Keratinocyte (primary cell): ENCODE results near the gene ACAD9.

Source experiments
- EZH2 ChIP-seq: IDR thresholded peaks from one replicate; pipeline ENCODE4 v1.6.1; 2012; ENCODE audit warnings: inconsistent platforms, mild to moderate bottlenecking, low read length, moderate library complexity
- TF ChIP-seq, protein P1 (sequence below), 3 experiments: IDR thresholded peaks in 1 of 3; conservative IDR thresholded peaks in 1 of 3; optimal IDR thresholded peaks in 1 of 3; 2 replicates in 2 of 3; 3 replicates in 1 of 3; pipeline versions ENCODE3 to v1.5.1; 2011; ENCODE audit warnings: low read length in 3 of 3, mild to moderate bottlenecking in 3 of 3, moderate library complexity in 2 of 3, control low read depth in 1 of 3, inconsistent platforms in 1 of 3; ENCODE audit not compliant: insufficient read depth in 2 of 3; ENCODE audit errors: extremely low read depth in 1 of 3

- TF ChIP-seq, protein P1, sequence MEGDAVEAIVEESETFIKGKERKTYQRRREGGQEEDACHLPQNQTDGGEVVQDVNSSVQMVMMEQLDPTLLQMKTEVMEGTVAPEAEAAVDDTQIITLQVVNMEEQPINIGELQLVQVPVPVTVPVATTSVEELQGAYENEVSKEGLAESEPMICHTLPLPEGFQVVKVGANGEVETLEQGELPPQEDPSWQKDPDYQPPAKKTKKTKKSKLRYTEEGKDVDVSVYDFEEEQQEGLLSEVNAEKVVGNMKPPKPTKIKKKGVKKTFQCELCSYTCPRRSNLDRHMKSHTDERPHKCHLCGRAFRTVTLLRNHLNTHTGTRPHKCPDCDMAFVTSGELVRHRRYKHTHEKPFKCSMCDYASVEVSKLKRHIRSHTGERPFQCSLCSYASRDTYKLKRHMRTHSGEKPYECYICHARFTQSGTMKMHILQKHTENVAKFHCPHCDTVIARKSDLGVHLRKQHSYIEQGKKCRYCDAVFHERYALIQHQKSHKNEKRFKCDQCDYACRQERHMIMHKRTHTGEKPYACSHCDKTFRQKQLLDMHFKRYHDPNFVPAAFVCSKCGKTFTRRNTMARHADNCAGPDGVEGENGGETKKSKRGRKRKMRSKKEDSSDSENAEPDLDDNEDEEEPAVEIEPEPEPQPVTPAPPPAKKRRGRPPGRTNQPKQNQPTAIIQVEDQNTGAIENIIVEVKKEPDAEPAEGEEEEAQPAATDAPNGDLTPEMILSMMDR (optimal IDR thresholded peaks at IDR 0.05 in 1 of 3, IDR thresholded peaks at IDR 0.05 in 1 of 3, conservative IDR thresholded peaks at IDR 0.05 in 1 of 3; ENCODE audit: extremely low read depth in 1 of 3, insufficient read depth in 2 of 3, low read length in 3 of 3) = no peak
- no peak for TF ChIP-seq EZH2
These were observed 62.9 kb downstream of the ACAD9 start for GRCh38 chr3:128942161-128942952.
